ENCODE results near the gene VPS4A. TPM values are rescaled to one million over a fixed set of nuclear protein-coding genes. Genes with fewer than 3 reads are reported as not detected.

VPS4A gene
- total RNA-seq, 1 donor from 2014 or later: 27.4 TPM

DNA sequence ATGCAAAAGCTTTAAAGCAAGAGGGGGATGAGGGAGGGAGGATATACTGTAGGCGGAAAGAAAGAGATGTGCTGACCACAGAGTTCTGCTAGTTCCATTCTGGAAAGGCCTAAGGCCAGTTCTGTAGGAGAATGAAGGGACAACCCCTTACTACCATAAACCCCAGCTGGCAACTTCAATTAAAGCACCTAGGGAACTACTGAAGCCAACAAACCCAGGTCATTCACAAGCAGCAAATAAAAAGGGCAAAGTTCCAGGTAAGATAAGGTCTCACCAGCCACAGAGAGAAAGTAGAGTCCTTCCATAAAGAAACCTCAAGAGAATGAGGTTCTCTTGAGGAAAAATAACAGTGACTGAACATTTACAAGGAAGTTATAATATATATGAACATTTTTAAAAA, 61.9 kb downstream of the VPS4A start:
- Histone ChIP-seq H3K27ac (replicated peaks) (no peak overlapping the region), H3K27me3 (ENCODE audit: low read depth) (no peaks in the 10 kb centered on the region), H3K4me1 (no peaks in the 10 kb centered on the region), H3K36me3 (peaks cover 66% of the 10 kb centered on the region), H3K4me3 (no peak overlapping the region), H3K9me3 (replicated peaks) (no peaks in the 10 kb centered on the region)
- intact Hi-C loops (cut with micrococcal nuclease): no loop called here
- DNase-seq: no peak
- TF ChIP-seq, protein P1, sequence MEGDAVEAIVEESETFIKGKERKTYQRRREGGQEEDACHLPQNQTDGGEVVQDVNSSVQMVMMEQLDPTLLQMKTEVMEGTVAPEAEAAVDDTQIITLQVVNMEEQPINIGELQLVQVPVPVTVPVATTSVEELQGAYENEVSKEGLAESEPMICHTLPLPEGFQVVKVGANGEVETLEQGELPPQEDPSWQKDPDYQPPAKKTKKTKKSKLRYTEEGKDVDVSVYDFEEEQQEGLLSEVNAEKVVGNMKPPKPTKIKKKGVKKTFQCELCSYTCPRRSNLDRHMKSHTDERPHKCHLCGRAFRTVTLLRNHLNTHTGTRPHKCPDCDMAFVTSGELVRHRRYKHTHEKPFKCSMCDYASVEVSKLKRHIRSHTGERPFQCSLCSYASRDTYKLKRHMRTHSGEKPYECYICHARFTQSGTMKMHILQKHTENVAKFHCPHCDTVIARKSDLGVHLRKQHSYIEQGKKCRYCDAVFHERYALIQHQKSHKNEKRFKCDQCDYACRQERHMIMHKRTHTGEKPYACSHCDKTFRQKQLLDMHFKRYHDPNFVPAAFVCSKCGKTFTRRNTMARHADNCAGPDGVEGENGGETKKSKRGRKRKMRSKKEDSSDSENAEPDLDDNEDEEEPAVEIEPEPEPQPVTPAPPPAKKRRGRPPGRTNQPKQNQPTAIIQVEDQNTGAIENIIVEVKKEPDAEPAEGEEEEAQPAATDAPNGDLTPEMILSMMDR (IDR thresholded peaks at IDR 0.05; ENCODE audit: borderline replicate concordance): no peak

Other genes starting within 250 kb of the VPS4A start
- gene HAS3, start 205.7 kb upstream of the VPS4A start, total RNA-seq: 0.27 TPM
- gene CHTF8, start 178.8 kb upstream of the VPS4A start, total RNA-seq: 52.4 TPM
- 30.4 TPM for gene UTP4, start 178.7 kb upstream of the VPS4A start, total RNA-seq
- 10.2 TPM for gene SNTB2, start 124.2 kb upstream of the VPS4A start, total RNA-seq
- 6.0 TPM for gene PDF, start 19.2 kb downstream of the VPS4A start, total RNA-seq
- 24.1 TPM for gene COG8, start 28.2 kb downstream of the VPS4A start, total RNA-seq
- gene NIP7, start 28.4 kb downstream of the VPS4A start, total RNA-seq: 8.2 TPM
- gene TMED6, start 40.4 kb downstream of the VPS4A start, total RNA-seq: not detected
- gene TERF2, start 74.7 kb downstream of the VPS4A start, total RNA-seq: 25.0 TPM
- gene CYB5B, start 113.3 kb downstream of the VPS4A start, total RNA-seq: 69.0 TPM

Data from left ventricle myocardium inferior (tissue), 1 donor.